GM18858 (cell line): ENCODE results near the gene STX7.
A peak's percentile ranks its signal among the peaks of the same experiment; 100 is the strongest.

Experiments used
- ATAC-seq: cut with Tn5 transposase; IDR thresholded peaks from one replicate; pipeline ENCODE4 v1.9.1; 2021; ENCODE audit not compliant: unreplicated experiment

The STX7 gene

DNA sequence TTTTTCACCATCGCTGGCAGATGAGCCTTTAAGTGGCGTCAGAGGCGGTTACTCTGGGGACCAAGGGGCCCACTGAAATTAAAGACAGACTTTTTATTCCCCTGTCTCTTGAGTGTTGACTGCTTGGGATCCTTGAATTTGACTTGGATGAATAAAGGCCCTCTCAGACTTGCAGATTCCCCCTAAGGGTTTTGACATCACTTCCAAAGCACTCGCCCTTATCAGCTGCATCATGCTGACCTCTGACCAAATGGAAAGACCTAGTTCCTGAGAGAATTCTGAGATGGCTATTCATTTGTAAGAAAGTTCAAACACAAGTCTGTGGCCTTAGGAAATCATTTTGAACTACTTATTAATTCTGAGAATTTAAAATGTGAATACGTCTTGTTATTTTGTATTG is 98.2 kb downstream of the STX7 start:
- no peak for ATAC-seq

GRCh38 chr6:132414322-132414721 is 98.6 kb downstream of the STX7 start:
- no peak for ATAC-seq

GRCh38 chr6:132413499-132413802 is 99.5 kb downstream of the STX7 start:
- ATAC-seq, result no peak

GRCh38 chr6:132412656-132413498 is 100.0 kb downstream of the STX7 start:
- no peak for ATAC-seq

- ATAC-seq, result no peak
These were observed 101.6 kb downstream of the STX7 start for GRCh38 chr6:132411296-132411695.

GRCh38 chr6:132410830-132411229 is 102.1 kb downstream of the STX7 start:
- ATAC-seq, result no peak

DNA sequence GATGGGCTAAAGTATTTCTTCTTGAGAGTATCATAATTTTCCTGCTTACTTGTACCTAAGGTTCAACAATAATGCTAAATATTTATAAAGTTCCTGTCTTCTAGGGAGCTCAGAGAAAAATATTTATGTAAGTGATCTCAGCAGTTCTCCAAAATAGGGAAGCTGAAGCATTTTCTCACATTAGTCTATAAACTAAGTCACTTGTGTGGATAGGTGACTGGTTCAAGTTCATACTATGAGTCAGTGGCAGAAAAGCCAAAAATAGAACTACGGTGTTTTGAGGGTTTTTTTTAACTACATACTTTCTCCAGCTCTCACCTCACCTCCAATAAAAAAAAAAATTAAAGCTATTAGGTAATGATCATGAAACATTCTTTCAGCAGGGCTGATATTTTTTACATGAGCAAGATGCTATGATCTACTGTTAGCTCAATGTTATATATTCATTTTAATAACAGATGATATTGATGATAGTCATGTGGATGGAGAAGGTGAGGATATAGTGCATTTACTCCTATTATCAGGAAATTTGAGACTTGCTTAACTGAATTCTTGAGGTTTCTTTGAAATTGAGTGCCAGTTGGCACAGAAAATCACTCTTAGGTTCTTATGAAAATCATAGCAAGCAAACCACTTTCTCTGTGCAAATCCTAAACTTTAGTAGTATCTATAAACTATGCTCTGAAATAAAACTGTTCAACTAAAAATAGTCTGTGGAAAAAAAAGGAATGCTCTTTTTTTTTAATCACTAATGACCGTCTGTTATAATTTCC is 107.6 kb downstream of the STX7 start:
- ATAC-seq, result peak; percentile 80

- ATAC-seq, result no peak
These were observed 108.2 kb downstream of the STX7 start for GRCh38 chr6:132404736-132405135.

DNA sequence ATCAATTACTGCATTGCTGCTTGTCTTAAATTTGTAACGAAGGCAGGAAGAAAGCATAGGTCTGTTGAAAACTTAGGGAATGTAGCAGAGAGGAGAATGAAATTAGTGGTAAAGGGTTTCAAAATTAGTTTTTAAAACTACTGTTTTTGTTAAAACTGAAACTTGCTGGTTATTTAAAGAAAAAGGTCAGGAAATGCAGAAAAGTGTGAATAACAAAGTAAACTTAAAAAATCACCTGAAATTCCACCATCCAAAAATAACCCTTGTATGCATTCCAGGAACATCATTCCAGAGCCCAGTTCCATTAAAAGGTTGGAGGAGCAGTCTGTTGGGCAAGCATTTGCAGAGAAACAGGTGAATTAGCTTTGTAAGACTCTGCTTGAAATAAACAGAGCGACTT is 108.6 kb downstream of the STX7 start:
- no peak for ATAC-seq

DNA sequence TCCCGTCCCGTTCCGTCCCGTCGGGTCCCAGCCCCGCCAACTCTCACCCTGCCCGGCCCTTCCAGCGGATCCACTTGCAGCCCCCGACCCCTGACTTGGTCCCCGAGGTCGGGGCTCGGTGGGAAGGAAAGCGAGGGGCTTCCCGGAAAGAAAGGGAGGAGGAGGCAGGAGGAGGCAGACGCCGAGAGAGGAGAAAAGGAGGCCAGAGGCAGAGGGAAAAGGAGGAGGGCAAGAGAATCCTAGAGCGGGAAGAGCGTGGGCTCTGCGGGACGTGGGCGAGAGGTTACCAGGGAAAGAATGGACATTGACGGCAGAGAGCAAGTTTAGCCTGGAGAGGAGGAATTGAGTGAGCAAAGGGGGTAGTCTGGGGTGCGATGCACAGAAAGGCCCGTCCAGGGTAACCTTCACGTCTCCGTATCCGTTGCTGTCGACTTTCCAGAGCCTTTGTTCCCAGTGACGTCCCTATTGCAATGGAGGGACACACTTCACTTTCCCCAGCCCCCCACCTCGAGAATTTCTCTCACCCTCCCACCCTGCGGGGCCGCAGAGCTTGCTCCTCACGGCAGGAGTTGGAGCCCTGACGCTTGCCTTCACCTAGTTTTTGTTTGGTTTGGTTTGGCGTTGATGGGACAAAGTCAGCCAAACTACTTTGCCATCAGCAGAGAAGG is 111.2 kb downstream of the STX7 start:
- no peak for ATAC-seq

DNA sequence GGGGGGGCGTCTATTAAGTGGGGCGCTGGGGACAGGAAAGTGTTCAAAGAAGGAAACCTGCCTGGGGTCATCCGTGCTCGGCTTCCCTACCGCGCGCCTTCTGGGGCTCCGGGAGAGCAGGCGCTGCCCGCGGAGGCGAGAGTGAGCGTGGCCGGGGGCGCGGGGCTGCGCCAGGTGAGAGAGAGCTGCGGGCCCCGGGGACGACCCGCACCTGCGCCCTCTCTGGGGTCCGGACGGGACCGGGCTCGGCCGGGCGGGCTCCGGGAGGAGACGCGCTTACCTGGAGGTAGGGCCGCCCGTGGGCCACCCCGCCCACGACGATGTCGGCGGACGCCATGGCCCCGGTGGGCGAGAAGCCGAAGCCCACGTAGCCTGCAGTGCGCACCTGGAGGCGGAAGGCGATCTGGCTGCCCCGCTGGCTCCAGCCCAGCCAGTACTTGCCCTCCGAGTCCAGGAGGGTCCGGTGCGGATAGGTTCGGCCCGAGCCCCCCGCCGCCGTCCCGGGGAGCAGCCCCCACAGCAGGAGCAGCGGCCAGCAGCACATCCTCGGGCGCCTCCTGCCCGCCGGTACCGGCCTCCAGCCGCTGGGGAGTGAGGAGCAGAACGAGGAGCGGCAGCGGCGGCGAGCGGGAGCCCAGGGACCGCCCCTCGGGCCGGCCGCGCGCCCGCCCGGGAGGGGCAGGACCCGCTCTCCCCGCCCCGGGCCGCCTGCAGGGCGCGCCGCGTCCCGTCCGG is 111.9 kb downstream of the STX7 start, which contains the start of gene MOXD1:
MOXD1 (minus strand) TSS at position 593 of the 735 bp plus-strand sequence; CDS start at position 544, 49 bp downstream.
- no peak for ATAC-seq

DNA sequence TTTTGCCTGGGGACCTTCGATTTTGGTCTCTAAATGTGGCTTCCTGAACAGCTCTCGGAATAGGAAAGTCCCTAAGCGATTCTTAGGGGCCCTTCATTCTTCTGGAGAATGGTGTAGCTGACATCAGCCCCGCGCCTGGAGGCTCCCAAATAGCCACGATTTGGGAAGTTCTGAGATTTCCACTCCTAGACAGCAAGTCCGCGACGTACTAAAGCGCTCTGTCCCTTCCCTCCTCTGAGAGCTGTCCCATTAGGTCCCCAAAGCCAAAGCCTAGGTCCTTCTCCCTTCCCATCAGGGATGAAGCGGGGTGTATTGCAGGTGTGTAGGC is 112.4 kb downstream of the STX7 start:
- no peak for ATAC-seq

DNA sequence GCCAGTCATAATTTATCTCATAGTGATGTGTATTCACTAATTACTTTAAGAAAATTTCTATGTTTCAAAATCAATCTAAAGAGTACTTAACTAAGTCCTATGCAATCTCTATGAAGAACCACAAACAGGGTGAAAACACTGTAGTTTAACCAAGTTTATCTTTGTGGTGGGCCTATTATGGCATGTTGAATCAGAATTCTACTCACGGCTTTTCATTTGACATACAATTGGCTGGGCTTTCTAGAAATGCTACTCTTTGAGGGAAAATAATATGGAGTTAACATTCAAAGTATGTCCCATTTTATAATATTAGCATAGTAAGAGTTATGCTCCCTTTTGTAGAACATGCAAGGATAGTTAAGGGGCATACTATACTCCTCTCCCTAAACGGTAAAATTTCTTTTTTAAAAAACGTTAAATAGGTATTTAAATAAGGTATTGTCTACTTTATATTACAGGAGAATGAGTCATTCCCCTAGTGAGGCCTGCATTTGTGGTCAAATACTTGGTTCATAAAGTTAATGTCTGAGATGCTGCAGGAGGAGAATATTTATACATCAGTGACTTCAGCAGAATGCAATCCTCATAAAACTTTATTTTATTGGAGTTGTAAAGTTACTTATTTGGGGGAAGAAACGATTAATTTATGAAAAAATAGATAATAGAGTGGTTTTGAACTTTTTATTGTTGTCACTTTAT is 113.4 kb downstream of the STX7 start:
- no peak for ATAC-seq
